ENCODE measurements around the gene AKTIP. TPM values are rescaled to one million over a fixed set of nuclear protein-coding genes. Genes with fewer than 3 reads are reported as not detected.

The AKTIP gene
- total RNA-seq, 1 experiment from 2014 or later = 26.2 TPM

DNA sequence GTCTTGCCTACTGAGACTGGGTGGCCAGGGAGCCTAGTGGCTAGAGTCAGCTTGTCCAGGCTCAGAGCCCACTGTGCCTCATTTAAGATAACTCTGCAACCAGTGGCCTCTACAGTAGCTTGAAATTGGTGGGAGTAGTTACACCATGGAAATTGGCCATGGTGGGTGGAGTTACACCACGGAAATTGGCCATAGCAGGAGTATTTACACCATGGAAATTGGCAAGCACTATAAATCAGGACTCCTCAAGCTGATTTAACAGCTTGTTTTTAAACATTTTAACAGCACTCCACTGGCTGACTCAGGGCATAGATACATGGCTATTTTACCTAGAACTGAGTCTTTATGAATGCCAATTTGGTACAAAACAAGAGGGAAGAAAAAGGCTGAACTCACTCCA, 27.7 kb upstream of the AKTIP start:
- H4K5ac ChIP-seq (ENCODE audit: insufficient read length, low read depth, low read length) = no peak overlapping the region
- no peak overlapping the region for H2BK20ac ChIP-seq (ENCODE audit: low read depth, low read length, poor library complexity, severe bottlenecking)
- no peak overlapping the region for H3K4ac ChIP-seq (ENCODE audit: low read depth, low read length)
- no peak overlapping the region for H3K27ac ChIP-seq (ENCODE audit: insufficient read length, low read depth, low read length)
- no peaks in the 10 kb centered on the region for H3K79me1 ChIP-seq (ENCODE audit: insufficient read depth, low read depth, low read length, poor library complexity, severe bottlenecking)
- H3K4me1 Mint-ChIP-seq = peaks cover 5 to 6% of the 10 kb centered on the region in 2 experiments
- no CpG with 5 or more reads among the region's 1 CpG for WGBS (ENCODE audit: extremely low coverage, insufficient read length, low lambda C conversion rate)
- peaks cover 2% of the 10 kb centered on the region; the same call in 1 of the 2 replicates for H3K27me3 Mint-ChIP-seq (ENCODE audit: low read depth)
- no peak overlapping the region for H2BK5ac ChIP-seq (ENCODE audit: insufficient read length, low read length)
- no peak overlapping the region for H4K91ac ChIP-seq (ENCODE audit: insufficient read length, low read depth, low read length)
- no peak overlapping the region for H3K14ac ChIP-seq (ENCODE audit: insufficient read depth, low read length)
- no peaks in the 10 kb centered on the region for H3K23me2 ChIP-seq (ENCODE audit: insufficient read length, low read depth, low read length, poor library complexity, severe bottlenecking)
- TF ChIP-seq, protein P1, sequence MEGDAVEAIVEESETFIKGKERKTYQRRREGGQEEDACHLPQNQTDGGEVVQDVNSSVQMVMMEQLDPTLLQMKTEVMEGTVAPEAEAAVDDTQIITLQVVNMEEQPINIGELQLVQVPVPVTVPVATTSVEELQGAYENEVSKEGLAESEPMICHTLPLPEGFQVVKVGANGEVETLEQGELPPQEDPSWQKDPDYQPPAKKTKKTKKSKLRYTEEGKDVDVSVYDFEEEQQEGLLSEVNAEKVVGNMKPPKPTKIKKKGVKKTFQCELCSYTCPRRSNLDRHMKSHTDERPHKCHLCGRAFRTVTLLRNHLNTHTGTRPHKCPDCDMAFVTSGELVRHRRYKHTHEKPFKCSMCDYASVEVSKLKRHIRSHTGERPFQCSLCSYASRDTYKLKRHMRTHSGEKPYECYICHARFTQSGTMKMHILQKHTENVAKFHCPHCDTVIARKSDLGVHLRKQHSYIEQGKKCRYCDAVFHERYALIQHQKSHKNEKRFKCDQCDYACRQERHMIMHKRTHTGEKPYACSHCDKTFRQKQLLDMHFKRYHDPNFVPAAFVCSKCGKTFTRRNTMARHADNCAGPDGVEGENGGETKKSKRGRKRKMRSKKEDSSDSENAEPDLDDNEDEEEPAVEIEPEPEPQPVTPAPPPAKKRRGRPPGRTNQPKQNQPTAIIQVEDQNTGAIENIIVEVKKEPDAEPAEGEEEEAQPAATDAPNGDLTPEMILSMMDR (conservative IDR thresholded peaks at IDR 0.05) = no peak
- H3K27me3 ChIP-seq (ENCODE audit: insufficient read depth, low read length) = no peaks in the 10 kb centered on the region
- H3K9me3 Mint-ChIP-seq = no peaks in the 10 kb centered on the region
- H3K79me2 ChIP-seq (ENCODE audit: insufficient read depth, low read length) = no peaks in the 10 kb centered on the region
- H3K18ac ChIP-seq (ENCODE audit: insufficient read length, low read depth, low read length) = no peak overlapping the region
- no peak overlapping the region for H3K4me2 ChIP-seq (ENCODE audit: insufficient read depth, insufficient read length, low read length)
- no peak overlapping the region for H2BK12ac ChIP-seq (ENCODE audit: insufficient read length, low read depth, low read length)
- H2BK120ac ChIP-seq (ENCODE audit: low read depth, low read length, poor library complexity, severe bottlenecking) = no peak overlapping the region
- H4K8ac ChIP-seq (replicated peaks; ENCODE audit: insufficient read length, low read depth, low read length) = no peak overlapping the region
- H3K9ac ChIP-seq (ENCODE audit: extremely low read depth, insufficient read length, low read length) = no peak overlapping the region
- H3K56ac ChIP-seq (ENCODE audit: insufficient read length, low read depth, low read length) = no peak overlapping the region
- no peaks in the 10 kb centered on the region for H4K20me1 ChIP-seq (ENCODE audit: control insufficient read depth, insufficient read depth, insufficient read length)
- no peak overlapping the region for H3K23ac ChIP-seq (ENCODE audit: insufficient read length, low read depth, low read length)
- no peaks in the 10 kb centered on the region for H3K9me3 ChIP-seq (ENCODE audit: control insufficient read depth, low read depth, low read length)
- no peak for DNase-seq
- no peaks in the 10 kb centered on the region for H3K4me1 ChIP-seq (ENCODE audit: insufficient read depth, low read length)
- no peak overlapping the region for H2BK15ac ChIP-seq (ENCODE audit: low read depth, low read length)
- H3K27ac Mint-ChIP-seq = no peak overlapping the region
- no peak overlapping the region for H2AK5ac ChIP-seq (ENCODE audit: insufficient read length, low read length)
- H3T11ph ChIP-seq (ENCODE audit: low read length) = no peak overlapping the region
- no peak overlapping the region for H2AFZ ChIP-seq (ENCODE audit: low read length)
- no peak overlapping the region for H3K4me3 Mint-ChIP-seq
- no peaks in the 10 kb centered on the region for H3K36me3 Mint-ChIP-seq (ENCODE audit: insufficient read depth in 1 of 3, low read depth in 3 of 3)

All from H9 (cell line).